Left lung (tissue), 10 donors: ENCODE measurements around the gene FERMT3. TPM values are rescaled to one million over a fixed set of nuclear protein-coding genes. Genes with fewer than 3 reads are reported as not detected.

Experiments
- ATAC-seq: fragments of 200-7000 bp; cut with Tn5 transposase; one replicate; pipeline ENCODE4 v1.9.1; 2020; ENCODE audit warnings: moderate library complexity
- DNase-seq, 4 donors: peaks; one replicate each; pipeline ENCODE4 v3.0.0-alpha.2; 2013 to 2020
- H3K27ac ChIP-seq, 2 donors: fragments of 200-600 bp; sonication (generic) in 1 of 2; one replicate each; pipeline versions ENCODE4 v1.5.0 to v1.8.0; 2020 to 2021
- H3K27me3 ChIP-seq, 2 donors: fragments of 200-600 bp; sonication (generic) in 1 of 2; one replicate each; pipeline versions ENCODE4 v1.5.0 to v1.8.0; 2020 to 2021
- H3K36me3 ChIP-seq, 2 donors: fragments of 200-600 bp; sonication (generic) in 1 of 2; one replicate each; pipeline versions ENCODE4 v1.5.0 to v1.8.0; 2020 to 2021
- H3K4me1 ChIP-seq, 2 donors: fragments of 200-600 bp; one replicate each; pipeline ENCODE4 v1.8.0; 2021
- H3K4me3 ChIP-seq, 2 donors: fragments of 200-600 bp; sonication (generic) in 1 of 2; one replicate each; pipeline versions ENCODE4 v1.5.0 to v1.8.0; 2020 to 2021; ENCODE audit warnings: mild to moderate bottlenecking in 1 of 2
- H3K9me3 ChIP-seq, 2 donors: fragments of 200-600 bp; sonication (generic) in 1 of 2; one replicate each; pipeline versions ENCODE4 v1.5.0 to v1.8.0; 2020 to 2021
- intact Hi-C, 2 donors: fragments of 100-400 bp; cut with DNase I; formaldehyde crosslinking; loops; one replicate each; pipeline versions ENCODE4 v1.11.2 to v1.14.2; 2022
- polyA plus RNA-seq, 6 donors: library from polyadenylated mRNA; unstranded; fragments of 120-200 nt; gene quantifications; one replicate each; pipeline ENCODE4 v1.2.1, GENCODE V29; 2013; ENCODE audit not compliant: insufficient read length in 6 of 6
- total RNA-seq, 2 donors: library from RNA; stranded (reverse); fragmentation: NEBNext Ultra II Directional; extraction: Animal tissue kit (Norgen Biotek cat#: 25700); gene quantifications; one replicate each; pipeline ENCODE4 v1.2.1, GENCODE V29; 2021
- TF ChIP-seq, protein P1 (sequence below), 2 donors: fragments of 200-600 bp; sonication (generic) in 1 of 2; IDR thresholded peaks; one replicate each; pipeline versions ENCODE4 v1.5.0 to v1.8.0; 2021; ENCODE audit warnings: antibody characterized with exemption in 2 of 2
- donor health status: DM: no; HTN: yes; CAD: no.
- donor health status: DM: no; HTN: no; CAD: no.

Gene FERMT3
- total and polyA plus RNA-seq, 8 donors, result 9.1 to 100 (median 10.8) TPM

DNA sequence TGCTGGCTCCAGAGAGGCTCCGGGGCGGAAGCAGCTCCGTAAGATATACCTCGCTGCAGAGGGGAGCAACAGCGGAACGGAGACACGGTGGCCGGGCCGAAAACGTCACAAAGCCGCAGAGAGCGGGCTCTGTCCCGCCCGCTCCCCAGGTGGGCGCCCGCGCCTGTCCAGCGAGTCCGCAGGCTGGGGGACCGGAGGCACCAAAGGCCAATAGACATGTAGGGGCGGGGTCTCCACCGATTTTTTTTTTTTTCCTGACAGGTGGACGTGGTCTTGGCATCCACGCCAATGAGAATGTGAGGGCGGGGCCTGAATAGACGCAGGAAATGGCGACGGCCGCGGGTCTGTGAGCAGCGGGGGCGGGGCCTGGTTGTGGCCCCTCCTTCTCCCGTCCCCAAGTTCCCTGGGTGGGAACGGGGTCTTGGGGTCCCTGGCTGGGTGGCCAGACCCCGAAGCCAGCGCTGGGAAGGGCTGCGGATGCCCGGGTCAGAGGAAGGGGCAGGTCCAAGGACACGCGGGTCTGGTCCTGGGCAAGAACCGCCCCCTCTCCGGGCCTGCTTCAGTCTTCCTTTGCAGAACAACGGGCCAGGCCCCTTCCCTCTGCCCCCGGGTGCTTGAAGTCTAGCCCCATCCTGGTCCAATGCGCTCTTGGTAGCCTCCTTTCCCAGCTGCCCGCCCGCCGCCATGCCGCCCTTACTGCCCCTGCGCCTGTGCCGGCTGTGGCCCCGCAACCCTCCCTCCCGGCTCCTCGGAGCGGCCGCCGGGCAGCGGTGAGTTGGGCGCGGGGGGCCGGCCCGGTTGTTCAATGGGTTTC, 23.9 kb downstream of the FERMT3 start, which contains the start of gene DNAJC4:
TSS of gene DNAJC4 (plus strand) at position 378 of the 814 bp plus-strand sequence. CDS start at position 685, 307 bp downstream.
- Histone ChIP-seq H3K4me3 (peak within 1 kb of the TSS; percentile 81 to 84), H3K27ac (peak within 1 kb of the TSS; percentile 91), H3K36me3 (no peaks in the 10 kb centered on the region), H3K9me3 (no peaks in the 10 kb centered on the region), H3K4me1 (peaks cover 38 to 73% of the 10 kb centered on the region in 2 donors), H3K27me3 (peaks cover 0 to 4% of the 10 kb centered on the region in 2 donors)
- DNase-seq (peak; percentile 83 to 95 (median 95)), ATAC-seq (peak; percentile 70)
- TF ChIP-seq, protein P1, sequence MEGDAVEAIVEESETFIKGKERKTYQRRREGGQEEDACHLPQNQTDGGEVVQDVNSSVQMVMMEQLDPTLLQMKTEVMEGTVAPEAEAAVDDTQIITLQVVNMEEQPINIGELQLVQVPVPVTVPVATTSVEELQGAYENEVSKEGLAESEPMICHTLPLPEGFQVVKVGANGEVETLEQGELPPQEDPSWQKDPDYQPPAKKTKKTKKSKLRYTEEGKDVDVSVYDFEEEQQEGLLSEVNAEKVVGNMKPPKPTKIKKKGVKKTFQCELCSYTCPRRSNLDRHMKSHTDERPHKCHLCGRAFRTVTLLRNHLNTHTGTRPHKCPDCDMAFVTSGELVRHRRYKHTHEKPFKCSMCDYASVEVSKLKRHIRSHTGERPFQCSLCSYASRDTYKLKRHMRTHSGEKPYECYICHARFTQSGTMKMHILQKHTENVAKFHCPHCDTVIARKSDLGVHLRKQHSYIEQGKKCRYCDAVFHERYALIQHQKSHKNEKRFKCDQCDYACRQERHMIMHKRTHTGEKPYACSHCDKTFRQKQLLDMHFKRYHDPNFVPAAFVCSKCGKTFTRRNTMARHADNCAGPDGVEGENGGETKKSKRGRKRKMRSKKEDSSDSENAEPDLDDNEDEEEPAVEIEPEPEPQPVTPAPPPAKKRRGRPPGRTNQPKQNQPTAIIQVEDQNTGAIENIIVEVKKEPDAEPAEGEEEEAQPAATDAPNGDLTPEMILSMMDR (IDR thresholded peaks at IDR 0.05), result no peak
- intact Hi-C loops, result no loop called here

DNA sequence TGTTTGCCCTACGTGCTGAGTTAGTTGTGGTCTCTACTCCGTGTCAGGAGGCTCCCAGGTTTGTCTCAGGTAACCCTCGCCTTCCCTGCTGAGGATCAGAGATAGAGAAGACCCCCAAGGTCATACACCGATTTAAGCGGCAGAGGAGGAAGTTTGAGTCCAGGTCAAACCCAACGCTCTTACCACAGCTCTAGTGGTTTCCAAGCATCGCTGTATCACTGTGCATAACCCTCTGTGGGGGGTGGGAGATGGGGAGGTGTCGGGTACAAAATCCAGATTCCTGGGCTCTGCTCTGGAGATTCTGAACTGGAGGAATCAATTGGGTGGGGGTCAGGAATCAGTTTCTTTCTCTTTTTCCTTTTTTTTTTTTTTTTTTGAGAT, 24.5 kb downstream of the FERMT3 start:
- Histone ChIP-seq H3K36me3 (no peaks in the 10 kb centered on the region), H3K27ac (peak overlapping the region; percentile 91), H3K9me3 (no peaks in the 10 kb centered on the region), H3K27me3 (peaks cover 0 to 4% of the 10 kb centered on the region in 2 donors), H3K4me1 (peaks cover 34 to 76% of the 10 kb centered on the region in 2 donors), H3K4me3 (peak overlapping the region; percentile 81 to 84)
- DNase-seq (no peak), ATAC-seq (no peak)
- intact Hi-C loops, result no loop called here
- TF ChIP-seq, protein P1 (IDR thresholded peaks at IDR 0.05), result no peak

DNA sequence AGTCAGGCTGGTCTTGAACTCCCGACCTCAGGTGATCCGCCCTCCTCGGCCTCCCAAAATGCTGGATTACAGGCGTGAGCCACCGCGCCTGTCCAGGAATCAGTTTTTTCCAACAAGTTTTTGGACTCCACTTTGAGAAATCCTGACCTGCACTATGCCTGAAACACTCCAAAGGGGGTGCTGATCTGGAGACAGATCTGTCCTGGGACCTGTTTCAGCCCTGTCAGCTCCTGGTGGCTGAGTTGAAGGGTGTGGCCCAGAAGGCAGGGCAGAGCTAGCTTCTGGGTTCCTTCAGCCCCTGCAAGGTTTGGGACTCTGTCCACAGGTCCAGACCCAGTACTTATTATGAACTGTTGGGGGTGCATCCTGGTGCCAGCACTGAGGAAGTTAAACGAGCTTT, 25.0 kb downstream of the FERMT3 start:
- H3K9me3 ChIP-seq, result no peaks in the 10 kb centered on the region
- TF ChIP-seq, protein P1 (IDR thresholded peaks at IDR 0.05), result no peak
- no peak for ATAC-seq
- no peak overlapping the region for H3K27ac ChIP-seq
- H3K27me3 ChIP-seq, result peaks cover 0 to 4% of the 10 kb centered on the region in 2 donors
- intact Hi-C loops, result no loop called here
- DNase-seq, result no peak
- H3K36me3 ChIP-seq, result no peaks in the 10 kb centered on the region
- H3K4me3 ChIP-seq, result peak overlapping the region in 1 of 2 donors; percentile 84
- peaks cover 34 to 78% of the 10 kb centered on the region in 2 donors for H3K4me1 ChIP-seq

DNA sequence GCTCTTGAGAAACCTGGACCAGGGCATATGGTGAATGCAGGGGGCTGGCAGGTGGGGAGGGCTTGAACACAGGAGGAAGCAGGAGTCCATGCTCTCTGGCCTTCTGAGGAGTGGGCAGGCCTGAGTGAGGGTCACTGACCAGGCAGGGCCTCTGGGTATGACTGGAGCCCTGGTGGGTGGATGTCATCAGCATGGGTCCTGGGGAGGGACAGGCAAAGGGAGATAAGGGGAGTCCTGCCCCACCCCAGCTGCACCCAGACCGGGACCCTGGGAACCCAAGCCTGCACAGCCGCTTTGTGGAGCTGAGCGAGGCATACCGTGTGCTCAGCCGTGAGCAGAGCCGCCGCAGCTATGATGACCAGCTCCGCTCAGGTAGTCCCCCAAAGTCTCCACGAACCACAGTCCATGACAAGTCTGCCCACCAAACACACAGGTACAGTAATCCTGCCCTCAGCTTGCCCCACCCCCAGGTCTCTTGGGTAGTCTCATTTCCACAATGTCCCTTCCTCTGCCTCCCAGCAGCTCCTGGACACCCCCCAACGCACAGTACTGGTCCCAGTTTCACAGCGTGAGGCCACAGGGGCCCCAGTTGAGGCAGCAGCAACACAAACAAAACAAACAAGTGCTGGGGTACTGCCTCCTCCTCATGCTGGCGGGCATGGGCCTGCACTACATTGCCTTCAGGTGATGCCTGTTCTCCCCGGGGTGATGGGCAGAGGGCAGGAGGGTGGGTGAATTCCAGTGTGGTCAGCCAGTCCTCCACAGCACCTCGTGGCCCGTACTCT, 25.9 kb downstream of the FERMT3 start:
- Histone ChIP-seq H3K4me1 (peaks cover 27 to 78% of the 10 kb centered on the region in 2 donors), H3K4me3 (no peak overlapping the region), H3K36me3 (no peaks in the 10 kb centered on the region), H3K27ac (no peak overlapping the region), H3K27me3 (peaks cover 0 to 4% of the 10 kb centered on the region in 2 donors), H3K9me3 (no peaks in the 10 kb centered on the region)
- DNase-seq (peak in 1 of 4 donors; percentile 70), ATAC-seq (peak; percentile 1)
- intact Hi-C loops, result no loop called here
- TF ChIP-seq, protein P1 (IDR thresholded peaks at IDR 0.05), result no peak

DNA sequence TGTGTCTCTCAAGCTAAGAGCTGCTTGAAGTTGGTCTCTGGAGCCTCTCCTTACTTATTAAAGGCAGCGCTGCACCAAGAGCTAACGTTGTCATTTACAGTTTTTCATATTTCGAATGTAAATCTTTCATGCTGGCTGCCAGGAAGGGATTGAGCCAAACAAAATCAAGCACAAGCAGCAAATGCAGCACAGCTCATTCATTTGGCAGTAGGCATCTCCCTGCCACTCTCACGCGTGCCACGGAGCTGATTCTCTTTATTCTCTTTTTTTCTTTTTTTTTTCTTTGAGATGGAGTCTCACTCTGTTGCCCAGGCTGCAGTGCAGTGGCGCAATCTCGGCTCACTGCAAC, 26.4 kb downstream of the FERMT3 start:
- peaks cover 0 to 3% of the 10 kb centered on the region in 2 donors for H3K36me3 ChIP-seq
- no peak overlapping the region for H3K4me3 ChIP-seq
- peaks cover 25 to 78% of the 10 kb centered on the region in 2 donors for H3K4me1 ChIP-seq
- no peak for ATAC-seq
- no peak for DNase-seq
- TF ChIP-seq, protein P1 (IDR thresholded peaks at IDR 0.05), result no peak
- no peaks in the 10 kb centered on the region for H3K9me3 ChIP-seq
- H3K27ac ChIP-seq, result no peak overlapping the region
- H3K27me3 ChIP-seq, result peaks cover 0 to 4% of the 10 kb centered on the region in 2 donors
- intact Hi-C loops, result no loop called here
